ENCODE measurements around the gene PCED1A.

PCED1A gene

DNA sequence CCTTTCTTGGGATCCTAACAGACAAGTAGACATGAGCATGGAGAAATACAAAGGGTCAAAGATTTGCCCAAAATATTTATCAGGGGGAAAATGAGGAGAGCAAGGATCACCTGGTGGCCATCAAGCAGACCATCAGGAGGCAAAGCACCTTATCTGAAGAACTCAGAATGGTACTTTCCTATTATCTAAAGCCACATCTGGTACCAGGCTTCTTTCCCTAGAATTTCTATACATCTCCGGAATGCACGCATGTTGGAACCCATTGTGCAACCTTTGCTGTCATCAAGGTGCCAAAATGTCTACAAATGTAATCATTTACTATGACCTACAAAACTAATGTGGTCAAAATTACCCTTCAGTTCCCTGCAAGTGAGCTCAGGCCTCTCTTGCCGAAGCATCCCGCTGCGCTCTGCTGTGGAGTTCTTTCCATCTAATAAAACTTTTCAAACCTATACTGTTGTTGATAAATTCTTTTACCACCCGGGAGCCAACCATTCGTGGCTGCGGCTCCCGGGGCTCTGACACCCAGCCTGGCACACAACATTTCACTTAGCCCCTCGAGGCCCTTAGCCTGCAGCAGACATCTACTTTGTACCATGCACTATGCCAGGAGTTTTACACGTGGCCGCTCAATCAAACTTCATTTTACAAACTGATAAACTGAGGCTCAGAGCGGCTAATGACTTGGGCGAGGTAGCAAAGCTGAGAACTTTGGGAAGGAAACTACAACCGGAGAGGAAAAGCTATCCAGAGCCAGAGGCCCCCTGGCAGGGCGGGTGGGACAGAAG lies 36.2 kb downstream of the PCED1A start:
- DNase-seq (ENCODE audit: low read depth), result no peak

DNA sequence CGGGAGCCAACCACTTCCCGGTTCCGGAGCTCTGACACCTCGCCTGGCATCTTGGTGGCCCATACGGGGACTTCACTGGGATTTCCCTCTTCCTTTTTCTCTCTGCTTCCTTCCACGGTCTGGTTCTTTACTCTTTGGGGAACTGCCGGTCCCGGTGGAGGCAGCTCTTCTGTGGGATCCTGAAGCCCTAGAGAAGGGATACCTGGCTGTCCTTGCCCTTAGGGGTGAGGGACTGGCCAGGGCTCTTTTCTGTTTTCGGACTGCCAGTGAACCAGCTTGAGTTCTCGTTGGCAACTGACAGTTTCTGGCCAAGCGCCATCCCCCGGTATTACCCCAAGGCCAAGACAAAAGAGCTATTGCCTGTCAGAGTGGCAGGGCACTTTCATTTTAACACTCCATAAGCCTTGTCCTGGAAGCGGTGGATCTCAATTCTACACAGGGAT lies 39.1 kb downstream of the PCED1A start:
- no peak for DNase-seq (ENCODE audit: low read depth)

DNA sequence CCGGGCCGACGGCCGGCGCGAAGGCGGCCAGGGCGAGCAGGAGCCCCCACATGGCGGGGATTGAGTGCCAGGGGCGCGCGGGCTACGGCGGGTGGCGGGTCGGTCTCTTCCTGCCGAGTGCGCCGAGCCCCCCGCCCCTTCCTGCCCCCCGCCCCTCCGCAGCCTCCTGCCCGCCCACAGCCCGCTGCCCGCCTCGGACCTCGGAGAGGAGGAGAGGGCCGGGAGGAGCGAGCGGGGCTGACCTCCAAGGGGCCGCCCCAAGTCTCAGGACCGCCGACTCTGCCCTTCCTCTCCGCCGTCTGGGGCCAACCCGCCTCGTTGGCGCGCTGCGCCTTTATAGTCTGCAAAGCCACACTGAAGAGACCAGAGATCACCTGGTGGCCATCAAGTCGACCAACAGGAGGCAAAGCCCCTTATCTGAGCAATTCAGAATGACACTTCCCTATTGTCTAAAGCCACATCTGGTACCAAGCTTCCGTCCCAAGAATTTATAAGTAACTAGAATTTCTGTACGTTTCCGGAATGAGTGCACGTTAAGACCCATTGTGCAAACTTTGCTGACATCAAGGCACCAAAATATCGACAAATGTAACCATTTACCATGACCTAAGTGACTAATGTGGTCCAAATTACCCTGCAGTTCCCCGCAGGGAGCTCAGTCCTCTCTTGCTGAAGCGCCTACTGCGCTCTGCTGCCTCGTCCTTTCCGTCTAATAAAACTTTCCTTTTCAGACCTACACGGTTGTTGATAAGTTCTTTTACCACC lies 39.8 kb downstream of the PCED1A start, which contains the start of gene CPXM1:
CPXM1 (minus strand) TSS at position 107 of the 765 bp plus-strand sequence; CDS start at position 52, 55 bp downstream.
- DNase-seq (ENCODE audit: low read depth), result no peak

DNA sequence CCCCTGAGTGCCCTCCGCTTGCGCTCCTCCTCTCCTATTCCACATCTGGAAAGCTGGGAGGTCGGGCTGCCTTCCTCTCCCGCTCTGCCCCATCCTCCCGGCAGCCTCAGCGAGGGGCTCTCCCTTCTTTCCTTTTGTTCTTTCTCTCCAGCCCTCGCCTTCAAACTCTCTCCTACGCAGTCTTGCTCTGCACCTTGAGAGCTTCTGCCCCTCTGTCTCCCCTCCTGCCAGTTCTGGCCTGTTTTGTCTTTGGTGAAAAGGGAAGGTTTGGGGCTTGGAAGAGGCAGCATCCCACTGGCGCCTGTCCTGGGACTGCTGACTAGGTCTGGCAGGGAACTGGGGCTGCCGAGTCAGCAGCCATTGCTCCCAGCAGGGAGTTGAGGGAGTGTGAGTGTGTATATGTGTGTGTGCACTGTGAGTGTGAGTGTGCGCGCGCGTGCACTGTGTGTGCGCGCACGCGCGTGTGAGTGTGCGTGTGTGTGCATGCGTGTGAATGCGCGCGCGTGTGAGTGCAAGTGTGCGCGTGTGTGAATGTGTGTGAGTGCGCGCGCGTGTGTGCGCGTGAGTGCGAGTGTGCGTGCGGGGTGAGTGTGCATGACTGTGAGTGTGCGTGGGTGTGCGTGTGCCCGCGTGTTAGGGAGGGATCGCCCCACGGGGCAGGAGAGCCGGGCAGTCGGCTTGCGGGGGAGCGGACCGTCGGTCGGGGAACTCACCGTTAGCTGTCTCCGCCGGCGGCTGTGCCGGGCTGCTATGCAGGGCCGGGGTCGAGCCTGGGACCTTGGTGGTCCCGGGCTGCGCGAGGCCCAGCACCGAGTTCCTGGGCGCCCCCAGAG lies 40.6 kb downstream of the PCED1A start:
- DNase-seq (ENCODE audit: low read depth), result no peak

DNA sequence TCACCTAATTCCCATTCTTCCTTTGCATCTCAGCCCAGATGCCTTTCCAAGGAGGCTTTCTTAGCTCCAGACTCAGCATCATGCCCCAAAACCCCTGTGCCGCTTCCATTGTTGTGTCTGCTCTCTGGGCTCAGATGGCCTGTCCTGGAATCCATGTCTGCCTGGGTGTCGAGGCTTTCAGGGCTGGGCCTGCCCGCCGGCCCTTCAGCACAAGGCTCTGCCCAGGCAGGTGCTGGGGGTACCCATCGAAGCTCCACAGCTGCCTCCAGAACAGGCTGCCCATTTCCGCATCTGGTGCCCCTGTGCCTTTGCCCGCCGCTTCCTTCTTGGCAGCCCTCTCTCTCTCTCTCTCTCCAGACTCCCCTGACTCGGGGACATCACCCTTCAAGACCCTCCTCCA lies 41.2 kb downstream of the PCED1A start:
- DNase-seq (ENCODE audit: low read depth), result no peak

DNA sequence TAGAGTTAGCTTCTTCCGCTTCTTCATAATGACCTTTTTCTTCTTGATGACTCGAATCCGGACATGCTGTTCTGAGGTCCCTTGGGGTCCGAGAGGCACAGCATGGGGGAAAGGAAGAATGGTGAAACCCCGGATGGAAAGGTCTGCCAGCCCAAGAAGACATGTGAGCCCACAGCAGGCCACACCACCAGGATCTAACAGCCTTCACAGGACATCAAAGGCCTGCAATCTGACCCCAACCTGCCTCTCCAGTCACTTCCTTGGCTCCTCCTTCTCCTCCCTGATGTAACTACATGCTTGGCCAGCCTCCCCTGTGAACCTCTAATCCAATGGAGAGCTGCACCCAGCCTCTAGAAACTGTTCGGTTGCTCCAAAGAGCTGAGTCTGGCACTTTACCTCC lies 41.6 kb downstream of the PCED1A start:
- no peak for DNase-seq (ENCODE audit: low read depth)

DNA sequence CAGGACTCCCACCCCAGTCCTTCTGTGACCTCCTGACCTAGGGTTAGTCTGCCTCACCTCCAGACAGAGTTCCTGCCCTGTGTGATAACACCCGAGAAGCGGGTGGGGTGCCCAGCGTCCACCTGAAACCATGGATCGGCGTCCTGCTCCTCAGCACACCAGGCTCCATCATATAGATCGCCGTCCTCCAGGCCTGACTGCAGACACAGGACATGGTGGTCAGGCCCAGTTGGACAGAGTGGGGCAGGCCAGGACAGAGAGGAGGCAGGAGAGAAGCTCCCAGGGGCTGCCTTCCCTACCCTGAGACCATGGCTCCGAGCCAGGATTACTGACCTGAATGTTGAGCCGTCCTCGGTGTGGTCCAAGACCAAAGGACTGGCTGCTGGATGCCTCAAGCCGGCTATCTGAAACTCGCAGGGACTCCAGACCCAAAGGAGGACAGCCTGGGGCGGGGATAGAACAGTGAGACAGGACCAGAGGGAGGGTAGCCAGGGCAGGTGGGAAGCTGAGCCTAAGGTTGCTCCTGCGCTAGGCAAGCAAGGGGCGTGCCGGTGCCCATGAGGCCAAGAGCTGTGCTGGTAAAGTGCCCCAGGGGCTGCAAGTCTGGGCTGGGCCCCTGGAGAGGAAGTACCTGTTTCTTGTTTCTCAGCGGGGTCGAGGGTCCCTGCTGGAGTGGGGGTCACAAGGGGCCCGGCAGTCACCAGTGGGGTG lies 42.2 kb downstream of the PCED1A start:
- DNase-seq (ENCODE audit: low read depth), result no peak

DNA sequence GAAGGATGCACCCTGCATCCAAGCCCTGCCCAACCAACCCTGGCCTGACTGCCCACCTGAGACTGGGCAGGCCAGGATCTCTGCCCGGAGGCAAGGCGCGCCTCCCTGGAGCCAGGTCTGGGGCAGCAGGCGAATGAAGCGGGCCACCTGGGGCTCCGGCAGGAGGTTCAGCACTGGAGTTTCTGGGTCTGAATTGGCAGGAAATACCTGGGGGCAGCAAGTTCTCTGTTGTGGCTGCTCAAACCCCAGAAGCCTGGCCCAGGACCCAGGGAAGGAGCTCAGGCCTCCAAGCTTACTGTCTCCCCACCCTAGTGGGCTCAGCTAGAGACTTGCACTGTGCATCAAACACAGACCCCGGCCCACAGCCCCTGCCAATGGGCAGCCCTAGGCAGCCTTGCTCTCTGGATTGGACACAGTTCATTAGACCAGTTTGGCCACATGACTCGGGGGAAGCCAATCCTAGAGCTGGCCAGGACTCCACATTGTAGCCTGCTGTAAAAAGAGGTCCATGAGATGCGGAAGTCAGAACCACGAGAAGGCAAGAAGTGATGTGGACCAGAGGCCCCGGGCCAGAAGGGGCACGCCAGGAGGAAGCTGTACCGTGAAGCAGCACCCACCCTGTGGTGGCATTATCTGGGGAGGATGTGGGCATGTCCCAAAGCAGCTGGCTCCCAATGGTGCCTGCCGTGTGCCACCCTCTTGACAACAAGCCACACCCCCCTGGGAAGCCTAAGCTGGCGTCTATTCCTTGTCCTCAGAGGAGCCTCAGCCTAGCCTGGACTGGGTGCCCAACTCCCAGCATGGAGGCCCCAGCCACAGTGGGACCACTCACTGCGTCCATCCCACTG lies 43.1 kb downstream of the PCED1A start:
- no peak for DNase-seq (ENCODE audit: low read depth)

DNA sequence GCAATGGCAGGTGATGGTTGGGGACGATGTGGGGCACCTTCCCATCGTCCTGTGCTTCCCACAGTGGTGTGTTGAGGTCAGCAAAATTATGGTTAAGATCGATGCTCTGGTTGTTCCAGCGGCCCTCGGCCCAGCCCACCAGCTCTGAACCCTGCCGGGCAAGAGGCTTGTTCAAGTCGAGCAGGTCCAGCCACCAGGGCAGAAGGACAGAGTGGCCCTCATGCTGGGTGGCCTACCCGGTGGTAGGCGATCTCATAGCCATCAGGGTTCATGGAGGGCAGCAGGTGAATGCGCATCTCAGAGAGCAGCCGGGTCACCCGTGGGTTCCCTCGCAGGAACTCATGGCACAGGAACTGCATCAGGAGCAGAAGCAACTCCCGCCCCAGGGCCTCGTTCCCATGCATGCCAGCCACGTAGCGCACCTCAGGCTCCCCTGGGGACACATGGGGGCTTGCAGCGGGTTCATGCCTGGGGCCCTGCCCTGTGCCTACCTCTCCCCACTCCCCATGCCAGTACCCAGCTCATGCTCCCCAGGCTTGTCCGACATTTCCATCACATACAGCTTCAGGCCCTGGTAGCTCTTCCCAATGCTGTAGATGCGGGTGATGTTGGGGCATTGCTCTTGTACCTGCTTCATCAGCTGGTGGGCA lies 44.3 kb downstream of the PCED1A start:
- DNase-seq (ENCODE audit: low read depth), result no peak

DNA sequence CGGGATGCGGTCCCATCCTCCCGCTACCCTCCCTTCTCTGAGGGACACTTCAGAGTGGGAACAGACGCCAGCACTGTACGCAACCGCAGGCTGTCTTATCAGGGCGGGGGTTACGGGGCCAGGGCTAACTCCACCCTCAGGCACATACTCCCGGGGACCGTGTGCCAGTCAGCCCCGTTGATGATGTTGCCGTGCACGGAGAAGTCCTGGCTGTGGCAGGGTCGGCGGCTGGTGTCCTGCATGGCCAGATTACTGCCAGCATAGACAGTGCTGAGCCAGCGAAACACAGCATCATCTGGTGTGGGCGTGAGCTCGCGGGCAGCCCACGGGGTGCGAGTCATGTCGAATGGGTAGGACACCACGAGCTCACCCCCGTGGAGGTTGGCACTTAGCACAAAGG lies 45.0 kb downstream of the PCED1A start:
- DNase-seq (ENCODE audit: low read depth), result no peak

DNA sequence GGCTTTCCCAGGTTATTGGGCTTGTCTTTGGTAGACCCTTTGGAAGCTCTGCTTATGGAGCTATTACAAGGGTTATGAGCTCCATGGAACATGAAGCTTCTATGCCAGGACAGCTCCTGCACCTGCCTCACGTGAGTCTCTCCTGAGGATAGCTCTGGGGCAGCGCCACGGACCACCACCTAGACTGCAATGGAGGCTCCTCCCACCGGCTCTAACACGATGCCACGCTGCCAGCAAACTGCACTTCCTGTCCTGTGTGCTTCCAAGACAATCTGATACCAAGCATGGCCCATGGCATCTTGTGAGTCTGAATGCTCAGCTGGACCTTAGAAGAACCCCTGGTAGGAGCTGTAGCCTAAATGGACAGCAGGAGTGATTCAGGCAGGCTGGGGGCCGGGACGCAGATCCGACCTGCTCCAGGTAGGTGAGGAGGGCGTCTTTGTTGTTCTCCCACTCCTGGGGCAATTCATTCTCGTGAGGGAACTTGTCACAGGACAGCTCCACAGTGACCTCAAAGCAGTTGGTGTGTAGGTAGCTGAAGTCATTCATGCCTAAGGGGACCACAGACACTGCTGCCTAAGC lies 45.5 kb downstream of the PCED1A start:
- no peak for DNase-seq (ENCODE audit: low read depth)

DNA sequence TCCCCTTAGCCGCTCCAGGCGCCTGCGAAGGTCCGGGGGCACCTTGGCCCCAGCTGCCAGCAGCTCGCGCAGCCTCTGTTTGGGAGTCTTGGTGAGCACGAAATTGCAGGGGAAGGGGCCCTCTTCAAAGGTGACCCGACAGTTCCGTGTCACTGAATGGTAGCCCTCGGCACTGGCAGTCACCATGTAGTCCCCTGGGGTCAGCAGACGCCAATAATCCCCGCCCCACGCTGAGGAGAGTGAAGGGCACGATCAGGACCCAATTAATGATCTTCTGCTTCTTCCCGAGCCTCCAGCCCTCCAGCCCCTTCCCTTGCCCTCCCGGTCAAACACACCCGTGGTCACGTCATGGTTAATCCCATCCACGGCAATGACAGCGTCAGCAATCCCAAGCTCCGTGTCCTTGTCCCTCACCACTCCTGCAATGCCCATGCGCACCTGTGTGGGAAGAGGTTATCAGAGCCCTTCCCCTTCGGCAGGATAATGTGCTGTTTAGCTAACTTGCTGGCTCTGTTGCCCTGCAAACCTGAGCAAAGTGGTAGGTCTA lies 46.2 kb downstream of the PCED1A start:
- no peak for DNase-seq (ENCODE audit: low read depth)

DNA sequence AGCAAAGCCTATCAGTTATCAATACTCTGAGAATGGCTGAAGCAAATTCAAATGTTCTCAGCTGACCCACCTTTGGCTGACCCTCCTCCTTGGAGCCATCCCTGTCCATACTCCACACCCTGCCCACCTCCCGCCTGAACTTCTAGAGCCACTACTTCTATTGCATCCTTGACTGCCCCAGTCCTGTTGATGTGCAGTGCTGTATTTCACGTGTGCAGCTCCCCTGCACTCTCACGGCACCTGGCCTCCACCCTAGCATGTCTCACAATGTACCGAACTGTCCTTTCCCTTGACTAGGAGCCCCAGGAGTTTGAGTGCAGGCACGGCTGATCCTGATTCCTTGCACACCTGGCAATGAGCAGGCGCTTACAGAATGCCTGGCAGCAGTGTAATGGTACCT lies 47.0 kb downstream of the PCED1A start:
- no peak for DNase-seq (ENCODE audit: low read depth)
